IMR-90 (cell line): ENCODE results near the gene PRRC2A. TPM values are rescaled to one million over a fixed set of nuclear protein-coding genes. Genes with fewer than 3 reads are reported as not detected.

Experiments used
- ATAC-seq: fragments of 200-7000 bp; cut with Tn5 transposase; 2 replicates; pipeline ENCODE4 v1.9.1; 2020; ENCODE audit warnings: low read depth, mild to moderate bottlenecking, moderate library complexity
- BruUV-seq: library from RNA; stranded (reverse); fragments of 400-500 nt; replicated peaks from 2 replicates; lab custom pipeline; 2021; lab: Mats Ljungman, UMichigan
- CTCF ChIA-PET: fragments of 300-600 bp; formaldehyde crosslinking; extraction: SDS; loops from one replicate; lab custom pipeline; 2021; ENCODE audit warnings: antibody characterized with exemption; lab: Yijun Ruan, JAX
- POLR2A ChIA-PET: fragments of 300-600 bp; sonication (Branson Sonifier 250); formaldehyde crosslinking; loops from one replicate; lab custom pipeline; 2022; ENCODE audit warnings: antibody characterized with exemption; ENCODE audit not compliant: unreplicated experiment; lab: Charles Lee
- DNase-seq: peaks from one replicate; pipeline ENCODE4 v3.0.0; 2013
- H2AFZ ChIP-seq: replicated peaks from 2 replicates; pipeline ENCODE3; 2013; ENCODE audit warnings: low read length, mild to moderate bottlenecking; ENCODE audit not compliant: poor library complexity
- H2AK5ac ChIP-seq: 2 replicates; pipeline ENCODE4 v1.6.1; 2013; ENCODE audit warnings: low read depth, low read length, inconsistent platforms
- H2AK9ac ChIP-seq: replicated peaks from 2 replicates; pipeline ENCODE3; 2013; ENCODE audit warnings: mild to moderate bottlenecking, low read depth, low read length, moderate library complexity; ENCODE audit not compliant: poor library complexity
- H2BK120ac ChIP-seq: 2 replicates; pipeline ENCODE4 v1.6.1; 2013; ENCODE audit warnings: low read depth, low read length, inconsistent platforms
- H2BK15ac ChIP-seq: 3 replicates; pipeline ENCODE4 v1.6.1; 2013; ENCODE audit warnings: low read depth, low read length, inconsistent platforms
- H2BK20ac ChIP-seq: 2 replicates; pipeline ENCODE4 v1.6.1; 2013; ENCODE audit warnings: low read depth, mild to moderate bottlenecking, inconsistent platforms, low read length, moderate library complexity
- H2BK5ac ChIP-seq: 2 replicates; pipeline ENCODE4 v1.6.1; 2013; ENCODE audit warnings: mild to moderate bottlenecking, low read depth, low read length, inconsistent platforms; ENCODE audit not compliant: poor library complexity, severe bottlenecking
- H3K14ac ChIP-seq: replicated peaks from 2 replicates; pipeline ENCODE4 v1.6.1; 2013; ENCODE audit warnings: low read depth, low read length, inconsistent platforms
- H3K18ac ChIP-seq: 2 replicates; pipeline ENCODE4 v1.6.1; 2013; ENCODE audit warnings: low read depth, low read length, control low read depth
- H3K23ac ChIP-seq: 2 replicates; pipeline ENCODE4 v1.6.1; 2013; ENCODE audit warnings: low read depth, low read length, inconsistent platforms
- H3K27ac ChIP-seq: 2 replicates; pipeline ENCODE4 v1.5.1; 2013; ENCODE audit warnings: mild to moderate bottlenecking, control low read depth, low read length; ENCODE audit not compliant: insufficient read depth
- H3K27me3 ChIP-seq: 2 replicates; pipeline ENCODE4 v1.6.1; 2013; ENCODE audit warnings: low read length; ENCODE audit not compliant: control insufficient read depth, insufficient read depth
- H3K36me3 ChIP-seq: 2 replicates; pipeline ENCODE4 v1.6.1; 2013; ENCODE audit warnings: low read length, mixed read lengths; ENCODE audit not compliant: control insufficient read depth, insufficient read depth
- H3K4ac ChIP-seq: 2 replicates; pipeline ENCODE4 v1.6.1; 2013; ENCODE audit warnings: low read depth, low read length, inconsistent platforms
- H3K4me1 ChIP-seq: 2 replicates; pipeline ENCODE4 v1.6.1; 2013; ENCODE audit warnings: low read length, mixed read lengths; ENCODE audit not compliant: control insufficient read depth, insufficient read depth
- H3K4me2 ChIP-seq: 2 replicates; pipeline ENCODE4 v1.6.1; 2013; ENCODE audit warnings: low read depth, mild to moderate bottlenecking, control low read depth, low read length, moderate library complexity
- H3K4me3 ChIP-seq: 2 replicates; pipeline ENCODE4 v1.5.1; 2013; ENCODE audit warnings: low read depth, mild to moderate bottlenecking, control low read depth, low read length, moderate library complexity; ENCODE audit not compliant: insufficient read depth
- H3K56ac ChIP-seq: 2 replicates; pipeline ENCODE4 v1.6.1; 2013; ENCODE audit warnings: low read length, inconsistent platforms; ENCODE audit not compliant: insufficient read depth; ENCODE audit errors: extremely low read depth
- H3K79me1 ChIP-seq, 2 experiments: 2 replicates each; pipeline ENCODE4 v1.6.1; 2013; ENCODE audit warnings: low read length in 2 of 2, inconsistent platforms in 1 of 2, low read depth in 1 of 2
- H3K9ac ChIP-seq: 2 replicates; pipeline ENCODE4 v1.6.1; 2013; ENCODE audit warnings: low read depth, low read length, control low read depth
- H3K9me1 ChIP-seq: 2 replicates; pipeline ENCODE4 v1.6.1; 2013; ENCODE audit warnings: low read length, inconsistent platforms; ENCODE audit not compliant: insufficient read depth
- H3K9me3 ChIP-seq: 2 replicates; pipeline ENCODE4 v1.6.1; 2013; ENCODE audit warnings: low read length; ENCODE audit not compliant: control insufficient read depth, insufficient read depth
- H4K20me1 ChIP-seq: 2 replicates; pipeline ENCODE4 v1.6.1; 2013; ENCODE audit warnings: low read length, inconsistent platforms; ENCODE audit not compliant: insufficient read depth
- H4K5ac ChIP-seq: 2 replicates; pipeline ENCODE4 v1.6.1; 2013; ENCODE audit warnings: mild to moderate bottlenecking, low read depth, low read length, control low read depth
- H4K8ac ChIP-seq, 2 experiments: 2 replicates each; pipeline ENCODE4 v1.6.1; 2013; ENCODE audit warnings: low read depth in 2 of 2, low read length in 2 of 2, control low read depth in 1 of 2, inconsistent platforms in 1 of 2
- H4K91ac ChIP-seq: 2 replicates; pipeline ENCODE4 v1.6.1; 2013; ENCODE audit warnings: low read depth, low read length, inconsistent platforms; ENCODE audit not compliant: insufficient read depth
- BHLHE40 ChIP-seq: fragments of 150-350 bp; IDR thresholded peaks from 2 replicates; pipeline ENCODE4 v1.6.1; 2016; ENCODE audit warnings: mild to moderate bottlenecking, low read depth, low read length
- NFE2L2 ChIP-seq: fragments of 150-350 bp; IDR thresholded peaks from 2 replicates; pipeline ENCODE4 v1.6.1; 2016; ENCODE audit warnings: low read depth, mild to moderate bottlenecking, low read length
- WGBS, 2 experiments: methylation state at CpG; one replicate each; pipeline versions ENCODE4 v1.1.5 to v1.1.7; 2013; ENCODE audit warnings: missing lambda C conversion rate in 2 of 2; ENCODE audit not compliant: insufficient read length in 1 of 2; ENCODE audit errors: extremely low coverage in 2 of 2; 5-methylcytosine and 5-hydroxymethylcytosine counted together
- dilution Hi-C: fragments of 300-500 bp; cut with HindIII; formaldehyde crosslinking; loops from one replicate; pipeline ENCODE4 v1.14.3; 2018; ENCODE audit warnings: low sequenced_read_pairs; ENCODE audit not compliant: unreplicated experiment
- in situ Hi-C: fragments of 300-500 bp; cut with MboI; formaldehyde crosslinking; loops from 3 replicates; pipeline ENCODE4 v1.14.3; 2019; ENCODE audit warnings: low sequenced_read_pairs, inconsistent platforms, mixed read lengths
- intact Hi-C: fragments of 100-400 bp; cut with micrococcal nuclease; formaldehyde crosslinking; loops from 2 replicates; pipeline ENCODE4 v1.10.0; 2022
- polyA plus RNA-seq, 3 experiments: library from polyadenylated mRNA; depleted of rRNA; stranded (reverse); fragments of >200 nt; gene quantifications; 2 replicates each; pipeline ENCODE4 v1.2.3, GENCODE V29; 2012; ENCODE audit warnings: low replicate concordance in 1 of 3
- total RNA-seq: library from RNA; depleted of rRNA; stranded (reverse); fragments of >200 nt; gene quantifications from 2 replicates; pipeline ENCODE4 v1.2.3, GENCODE V29; 2012

PRRC2A gene
- total and polyA plus RNA-seq, 2 of the 4 experiments (the other 2 are of a cell fraction): 7.7 to 88.6 TPM

DNA sequence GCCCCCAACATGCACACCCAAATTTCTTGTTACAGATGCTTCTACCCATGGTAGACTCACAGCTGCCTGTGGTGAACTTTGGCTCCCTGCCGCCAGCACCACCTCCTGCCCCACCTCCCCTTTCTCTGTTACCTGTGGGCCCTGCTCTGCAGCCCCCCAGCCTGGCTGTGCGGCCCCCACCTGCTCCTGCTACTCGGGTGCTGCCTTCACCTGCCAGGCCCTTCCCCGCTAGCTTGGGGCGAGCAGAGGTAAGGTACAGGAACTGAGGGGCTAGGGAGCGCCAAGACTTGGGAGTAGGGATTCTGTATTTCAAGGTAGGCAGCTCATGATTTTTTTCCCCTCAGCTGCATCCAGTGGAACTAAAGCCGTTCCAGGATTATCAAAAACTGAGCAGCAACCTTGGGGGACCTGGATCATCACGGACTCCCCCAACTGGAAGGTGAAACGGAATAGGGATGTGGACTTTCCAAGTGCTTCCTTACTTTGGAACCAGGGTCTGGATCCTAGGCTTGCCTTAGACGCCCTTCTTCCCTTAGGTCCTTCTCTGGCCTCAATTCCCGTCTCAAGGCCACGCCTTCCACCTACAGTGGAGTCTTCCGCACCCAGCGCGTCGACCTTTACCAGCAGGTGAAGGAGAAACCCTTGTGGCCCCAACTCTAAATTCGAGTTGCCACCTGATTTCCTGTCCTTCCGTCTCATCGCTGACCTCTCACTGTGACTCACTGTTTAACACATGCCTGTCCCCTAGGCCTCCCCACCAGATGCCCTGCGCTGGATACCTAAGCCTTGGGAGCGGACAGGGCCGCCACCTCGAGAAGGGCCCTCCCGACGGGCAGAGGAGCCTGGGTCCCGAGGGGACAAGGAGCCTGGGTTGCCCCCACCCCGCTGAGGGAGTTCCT, 16.4 kb downstream of the PRRC2A start:
- H2AK5ac ChIP-seq: no peak overlapping the region
- intact Hi-C loops (no loop called here), in situ Hi-C loops (no loop called here), dilution Hi-C loops (no loop called here)
- H3K27me3 ChIP-seq: no peaks in the 10 kb centered on the region
- peaks cover 28% of the 10 kb centered on the region for H4K20me1 ChIP-seq
- H3K4me2 ChIP-seq: no peak overlapping the region
- no peak overlapping the region for H3K14ac ChIP-seq
- no peaks in the 10 kb centered on the region; the same call in 1 of the 2 replicates for H3K4me1 ChIP-seq
- no peak overlapping the region for H3K4ac ChIP-seq
- no peak overlapping the region for H2BK15ac ChIP-seq
- CTCF ChIA-PET: interaction anchor here (0.8 to 1.5 kb wide), 2 partner anchors 15 to 86 kb away, joined by 3 to 4 read pairs; no protein-coding TSS in a partner anchor
- H3K56ac ChIP-seq: no peak overlapping the region
- H2AFZ ChIP-seq: no peak overlapping the region
- no peak overlapping the region for H3K9ac ChIP-seq
- H4K5ac ChIP-seq: no peak overlapping the region
- no peak overlapping the region for H3K27ac ChIP-seq
- no peak overlapping the region for H3K23ac ChIP-seq
- no peak for DNase-seq
- H3K4me3 ChIP-seq: no peak overlapping the region
- no peak overlapping the region for H2AK9ac ChIP-seq
- TF ChIP-seq NFE2L2 (no peak), BHLHE40 (no peak)
- H2BK5ac ChIP-seq: no peak overlapping the region
- 90% methylated on average over 8 of the region's 27 CpGs; no CpG with 5 or more reads in 1 of the 2 experiments for WGBS, 2 experiments
- no peaks in the 10 kb centered on the region for H3K9me1 ChIP-seq
- peaks cover 29 to 31% of the 10 kb centered on the region in 2 experiments for H3K79me1 ChIP-seq
- BruUV-seq: TSS peak; percentile 61
- peaks cover 86% of the 10 kb centered on the region for H3K36me3 ChIP-seq
- H3K9me3 ChIP-seq: no peaks in the 10 kb centered on the region
- no peak overlapping the region for H4K91ac ChIP-seq
- H3K18ac ChIP-seq: no peak overlapping the region
- no peak overlapping the region for H4K8ac ChIP-seq
- ATAC-seq: no peak
- no peak overlapping the region for H2BK120ac ChIP-seq
- no peak overlapping the region for H2BK20ac ChIP-seq
- POLR2A ChIA-PET: no interaction called here
